Activated CD4-positive, alpha-beta T cell treated with anti-CD3 and anti-CD28 coated beads, Interleukin-2, Interleukin-6, amounts not matched to agents 100 ng/mL and 50 ng/mL, durations not matched to agents 16 hours and 8 hours (primary cell): ENCODE measurements around the gene ADA.
A peak's percentile ranks its signal among the peaks of the same experiment; 100 is the strongest.

Experiments used
- DNase-seq: peaks from one replicate; pipeline ENCODE4 v3.0.0-alpha.2; 2020

ADA gene

DNA sequence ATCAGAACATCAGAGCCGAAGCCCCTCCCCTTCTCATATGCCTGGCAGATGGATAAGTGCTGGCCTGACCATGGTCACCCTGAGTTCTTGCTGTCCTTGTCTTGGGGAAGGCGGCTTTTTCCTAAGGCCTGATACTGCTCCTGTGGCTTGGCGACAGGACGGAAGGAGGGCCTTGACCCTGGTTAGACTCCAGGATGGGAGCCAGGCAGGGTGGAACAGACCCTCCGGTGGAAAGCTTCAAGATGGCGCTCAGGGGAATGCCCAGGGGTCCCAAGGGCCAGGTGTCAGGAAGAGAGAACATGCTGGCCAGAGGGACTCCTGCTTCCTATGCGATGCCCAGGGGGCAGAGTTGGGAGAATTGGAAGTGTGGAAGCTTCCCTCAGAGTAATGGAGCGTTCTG is 29.6 kb downstream of the ADA start:
- no peak for DNase-seq

DNA sequence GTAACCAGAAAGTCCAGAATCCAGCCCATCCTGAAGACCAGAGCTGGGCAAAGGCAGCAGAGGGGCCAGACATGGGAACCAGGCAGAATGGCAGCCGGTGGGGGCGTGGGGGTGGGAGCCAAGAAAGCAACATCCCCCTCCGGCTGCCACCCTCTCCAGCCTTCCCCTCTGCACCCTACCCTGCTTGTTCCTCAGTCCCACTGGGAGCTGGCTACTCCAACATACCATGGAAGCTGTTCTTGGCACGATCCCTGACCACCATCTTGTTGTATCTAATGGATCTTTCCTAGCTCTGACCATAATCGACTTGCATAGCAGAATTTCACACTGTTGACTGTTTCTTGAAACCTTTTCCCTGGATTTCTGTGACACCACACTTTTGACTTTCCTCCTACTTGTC is 30.2 kb downstream of the ADA start:
- DNase-seq: no peak

DNA sequence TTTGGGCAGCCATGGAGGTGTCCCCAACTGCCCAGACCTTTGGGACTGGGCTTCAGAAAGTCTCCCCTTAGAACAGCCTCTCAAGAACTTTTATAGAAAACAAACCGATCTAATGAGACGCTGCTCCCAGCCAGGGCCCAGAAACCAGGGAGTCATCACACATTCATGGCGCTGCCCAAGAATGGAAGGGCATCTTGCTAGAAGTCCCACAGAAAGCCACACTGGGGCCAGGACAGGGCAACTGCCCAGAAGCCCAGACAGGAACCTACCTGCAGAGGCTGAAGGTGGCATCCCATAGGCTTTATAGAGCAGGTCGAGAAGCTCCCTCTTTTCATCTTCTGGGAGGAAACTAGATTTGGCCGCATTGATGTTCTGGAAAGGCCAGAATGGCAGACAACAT is 31.5 kb downstream of the ADA start:
- no peak for DNase-seq

DNA sequence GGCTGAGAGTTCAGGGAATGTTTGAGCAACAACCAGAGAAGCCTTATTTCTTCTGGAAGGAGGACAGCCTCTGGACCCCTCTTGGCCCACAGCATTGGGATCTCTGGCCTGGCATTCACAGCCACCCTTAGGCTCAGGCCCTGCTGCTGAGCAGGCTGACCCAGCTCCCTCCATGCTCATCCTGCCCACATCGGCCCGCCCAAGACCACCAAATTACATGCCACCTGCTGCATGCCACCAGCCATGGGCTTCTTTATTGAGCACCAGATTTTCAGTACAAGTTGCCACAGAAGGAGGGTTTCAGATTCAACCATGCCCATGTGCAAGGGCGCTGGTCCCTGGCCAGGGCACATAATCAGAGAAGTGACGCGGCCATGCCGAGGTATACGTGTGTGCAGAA is 32.2 kb downstream of the ADA start:
- DNase-seq: no peak

DNA sequence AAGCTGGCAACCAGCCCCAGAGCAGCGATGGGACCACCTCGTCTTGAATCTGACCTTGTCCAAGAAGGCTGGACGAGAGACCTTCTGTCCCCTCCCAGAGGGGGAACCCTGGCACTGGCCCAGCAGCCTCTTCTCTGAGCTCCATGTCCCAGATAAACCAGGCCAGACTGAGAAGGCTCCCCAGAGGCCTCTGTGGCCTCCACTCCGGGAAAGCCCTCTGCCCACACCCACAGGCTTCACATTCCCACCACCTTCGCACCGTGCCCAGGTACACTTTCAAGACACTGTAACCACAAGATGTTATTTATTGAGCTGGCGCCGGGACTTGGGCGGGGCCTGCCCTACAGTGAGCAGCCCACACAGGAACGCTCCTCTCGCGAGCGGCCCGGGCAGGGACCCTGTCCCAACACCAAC is 33.2 kb downstream of the ADA start:
- peak; percentile 12 for DNase-seq

DNA sequence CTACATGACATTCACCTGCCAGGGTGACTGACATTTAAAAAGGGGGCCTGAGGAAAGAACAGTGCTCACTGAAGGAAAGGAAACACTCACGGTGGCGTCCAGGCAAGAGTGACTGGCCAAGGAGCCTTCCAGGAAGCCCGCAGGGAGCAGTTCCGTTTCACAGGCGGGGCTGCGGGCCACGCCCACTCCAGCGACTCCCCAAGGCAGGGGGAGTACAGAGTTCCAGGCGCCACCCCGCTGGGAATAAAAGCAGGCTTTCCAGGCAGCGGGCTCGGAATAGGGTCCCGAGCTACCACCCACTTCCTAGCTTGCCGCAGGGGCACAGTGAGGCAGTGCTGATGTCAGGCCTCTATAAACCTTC is 34.9 kb downstream of the ADA start:
- DNase-seq: no peak

DNA sequence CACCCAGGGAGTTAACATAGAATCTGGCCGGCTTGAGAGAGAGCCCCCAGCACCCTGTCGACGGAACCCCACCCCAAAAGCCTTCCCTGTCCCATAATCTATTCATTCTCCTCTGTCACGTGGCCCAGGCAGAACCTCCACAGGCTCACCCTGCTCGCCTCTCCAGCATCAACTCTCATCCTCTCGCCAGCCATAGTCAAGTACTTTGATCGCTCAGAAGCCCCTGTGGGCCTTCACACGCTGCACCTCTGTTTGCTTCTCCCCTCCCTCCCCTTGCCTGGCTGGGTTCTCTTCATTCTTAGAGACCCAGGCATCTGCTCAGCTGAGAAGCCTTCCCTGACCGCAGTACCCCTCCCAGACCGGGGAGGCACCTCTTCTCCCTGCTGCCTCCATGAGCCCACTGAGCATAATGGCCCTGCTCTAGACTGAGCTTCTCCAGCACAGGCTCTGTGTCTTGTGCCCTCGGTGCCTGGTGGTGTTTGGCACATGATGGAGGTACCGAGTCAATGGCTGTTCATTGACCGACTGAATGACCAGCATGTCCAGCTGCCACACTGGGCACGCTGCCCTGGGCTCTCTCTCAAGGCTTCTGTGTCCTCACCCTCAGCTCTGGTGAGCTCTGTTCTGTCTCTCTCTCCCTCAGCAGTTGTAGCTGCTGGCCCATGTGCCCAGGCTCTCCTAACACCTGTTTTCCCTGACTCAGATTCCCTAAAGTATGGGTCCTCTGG is 35.5 kb downstream of the ADA start:
- no peak for DNase-seq

DNA sequence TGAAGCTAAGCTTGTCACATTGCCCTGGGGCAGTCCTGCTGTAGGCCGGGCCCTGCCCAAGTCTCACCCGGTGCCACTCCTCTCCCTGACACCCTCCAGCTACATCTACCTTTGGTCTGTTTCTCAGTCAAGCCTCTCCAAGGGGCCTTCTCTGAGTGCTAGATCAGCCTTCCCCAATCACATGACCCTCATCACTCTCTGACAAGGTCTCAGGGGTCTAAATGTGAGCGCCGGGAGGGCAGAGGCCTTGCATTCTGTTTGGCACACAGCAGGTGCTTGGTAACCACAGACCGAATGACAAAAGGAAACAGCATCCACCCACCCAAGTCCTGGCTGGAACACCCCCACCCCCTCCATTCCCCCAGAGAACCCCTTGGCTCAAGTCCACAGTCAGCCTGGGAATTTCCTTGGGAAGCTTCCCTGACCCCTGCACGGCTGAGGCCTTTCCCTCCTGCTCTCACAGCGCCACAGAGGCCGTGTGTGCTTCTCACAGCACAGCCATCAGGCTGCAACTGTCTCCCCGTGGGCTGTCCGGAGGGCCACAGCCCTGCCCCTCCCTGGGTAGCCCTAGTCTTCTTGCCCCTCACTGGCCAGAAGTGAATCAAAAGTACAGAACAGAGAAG is 36.2 kb downstream of the ADA start:
- DNase-seq: no peak

DNA sequence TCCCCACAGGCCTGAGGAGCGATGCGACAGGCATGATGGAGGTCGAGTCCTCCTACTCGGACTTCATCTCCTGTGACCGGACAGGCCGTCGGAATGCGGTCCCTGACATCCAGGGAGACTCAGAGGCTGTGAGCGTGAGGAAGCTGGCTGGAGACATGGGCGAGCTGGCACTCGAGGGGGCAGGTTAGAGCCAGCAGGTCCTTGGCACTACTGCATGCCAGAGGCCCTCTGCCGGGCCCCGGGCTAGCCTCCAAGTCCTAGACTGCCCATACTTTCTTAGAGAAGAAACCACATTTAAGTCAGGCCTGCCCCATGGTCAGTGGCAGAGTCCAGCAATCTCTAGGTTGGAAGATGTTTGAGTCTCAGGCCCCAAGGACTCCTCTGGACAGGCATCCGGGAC is 37.0 kb downstream of the ADA start:
- no peak for DNase-seq

DNA sequence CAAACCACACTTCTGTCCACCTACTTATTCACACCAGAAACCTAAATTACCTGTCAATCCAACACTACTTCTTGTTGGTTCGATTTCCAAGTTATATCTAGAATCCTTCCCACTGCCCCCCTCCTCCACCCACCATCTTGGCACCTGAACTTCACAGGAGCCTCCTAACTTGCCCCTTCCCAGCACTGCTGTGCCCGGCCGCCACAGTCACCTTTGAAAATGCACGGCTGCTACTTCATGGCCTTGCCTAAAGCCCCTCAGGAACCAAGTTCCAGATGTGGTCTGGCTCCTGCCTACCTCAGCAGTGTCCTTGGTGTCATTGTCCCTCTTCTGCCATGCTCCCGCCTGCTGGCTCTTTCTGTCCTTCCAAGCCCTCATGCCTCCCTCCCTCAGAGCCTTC is 37.9 kb downstream of the ADA start:
- DNase-seq: no peak

DNA sequence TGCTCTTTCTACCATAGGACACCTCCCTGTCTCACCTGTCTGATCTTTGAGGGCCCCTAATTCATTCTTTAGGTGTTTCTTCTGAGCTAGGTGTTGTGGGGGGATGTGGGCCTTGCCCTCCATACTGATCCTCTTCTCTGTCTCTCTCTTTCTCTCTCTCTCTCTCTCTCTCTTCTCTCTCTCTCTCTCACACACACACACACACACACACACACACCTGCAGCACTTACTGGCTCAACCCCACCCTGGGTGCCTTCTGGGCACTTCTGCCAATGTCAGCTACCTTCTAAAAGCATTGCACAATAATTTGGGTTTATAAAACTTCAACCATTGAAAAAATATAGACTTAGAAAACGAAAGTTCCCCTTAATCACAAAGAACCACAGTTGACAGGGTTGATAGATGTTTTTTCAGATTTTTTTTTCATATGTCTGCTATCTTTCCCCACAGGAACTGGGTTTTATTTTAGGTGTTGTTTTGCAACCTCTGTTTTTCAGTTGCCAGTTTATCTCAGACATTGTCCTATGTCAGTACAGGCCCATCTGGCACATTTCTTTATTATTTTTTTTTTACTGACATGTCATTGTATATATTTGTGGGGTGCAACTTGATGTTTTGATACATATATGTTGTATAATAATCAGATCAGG is 41.1 kb downstream of the ADA start:
- no peak for DNase-seq

DNA sequence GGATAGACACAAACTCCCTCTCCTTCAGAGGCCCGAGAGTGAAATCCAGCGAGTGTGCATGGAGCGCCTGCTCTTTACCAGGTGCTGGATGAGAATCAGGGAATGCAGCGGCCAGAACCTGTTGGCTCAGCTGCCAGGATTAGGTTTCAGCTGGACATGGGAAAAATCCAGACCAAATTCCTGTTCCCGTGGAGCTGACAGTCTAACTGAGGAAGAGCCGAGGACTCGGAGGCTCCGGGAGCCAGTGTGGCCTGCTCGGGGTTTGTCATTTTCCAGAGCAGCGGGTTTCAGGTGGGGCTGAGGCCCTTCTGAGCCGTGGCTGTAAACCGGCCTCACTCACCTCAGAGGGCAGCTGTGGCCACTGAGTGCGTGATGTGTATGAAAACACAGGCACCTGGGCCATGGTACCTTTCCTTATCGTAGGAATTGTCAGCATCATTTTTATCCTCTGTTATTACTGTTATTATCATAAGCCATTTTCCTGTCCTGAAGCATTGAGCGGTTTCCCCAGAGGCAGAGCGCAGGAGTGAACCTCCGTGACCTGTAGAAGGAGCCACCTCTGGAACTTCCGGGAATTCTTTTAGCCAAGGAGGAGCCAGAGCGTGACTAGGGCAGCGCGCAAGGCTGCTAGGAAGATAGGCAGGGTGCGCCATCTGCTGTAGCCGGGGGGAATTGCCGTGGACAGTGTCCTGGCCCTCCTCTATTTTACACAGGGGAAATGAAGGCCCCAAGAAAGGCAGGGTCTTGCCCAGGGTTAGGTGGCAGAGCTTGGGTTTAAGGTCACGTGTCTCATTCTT is 41.8 kb downstream of the ADA start:
- peak; percentile 86 for DNase-seq

DNA sequence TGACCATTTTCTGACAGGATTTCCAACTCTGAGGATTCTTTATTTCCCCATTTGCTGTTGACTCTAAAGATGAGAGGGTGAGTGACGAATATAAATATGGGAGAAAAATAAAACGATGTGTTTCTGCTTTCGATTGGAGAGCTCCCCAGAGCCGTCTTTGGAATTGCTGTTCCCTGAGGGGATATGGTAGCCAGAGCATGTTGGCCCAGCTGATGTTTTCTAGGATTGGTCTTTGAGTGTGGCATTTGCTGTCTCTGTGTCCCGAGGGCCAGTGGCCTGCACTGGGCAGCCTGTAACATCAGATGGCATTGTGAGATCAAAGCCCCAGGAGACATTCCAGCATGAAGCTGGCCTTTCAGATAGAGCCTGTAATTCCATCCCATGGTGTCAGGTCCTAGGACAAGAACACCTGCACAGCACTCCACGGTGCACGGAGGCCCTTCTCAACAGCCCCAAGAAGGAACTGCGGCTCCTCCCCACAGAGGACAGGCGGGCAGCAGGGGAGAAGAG is 42.4 kb downstream of the ADA start:
- DNase-seq: no peak

DNA sequence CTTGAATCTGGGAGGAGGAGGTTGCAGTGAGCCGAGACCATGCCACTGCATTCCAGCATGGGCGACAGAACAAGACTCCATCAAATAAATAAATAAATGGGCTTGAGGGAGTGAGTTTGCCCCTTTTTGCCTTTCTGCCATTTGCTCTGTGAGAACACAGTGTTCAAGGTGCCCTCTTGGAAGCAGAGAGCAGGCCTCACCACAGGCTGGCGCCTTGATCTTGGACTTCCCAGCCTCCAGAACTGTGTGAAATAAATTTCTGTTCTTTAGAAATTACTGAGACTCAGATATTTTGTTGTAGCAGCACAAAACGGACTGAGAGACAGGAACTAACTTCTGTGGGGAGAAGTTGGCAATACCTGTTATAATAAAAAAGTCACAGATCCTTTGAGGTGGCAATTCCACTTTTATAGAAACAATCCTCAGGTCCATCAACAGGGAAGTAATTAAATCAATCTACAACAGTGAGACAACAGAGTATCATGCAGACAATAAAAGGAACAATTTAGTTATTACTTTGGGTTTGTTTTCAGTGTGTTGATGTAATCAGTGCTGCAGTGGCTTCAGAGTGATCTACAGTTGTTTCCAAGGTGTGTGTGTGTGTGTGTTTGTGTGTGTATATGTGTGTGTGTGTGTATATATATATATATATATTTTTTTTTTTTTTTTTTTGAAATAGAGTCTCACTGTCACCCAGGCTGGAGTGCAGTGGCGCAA is 44.6 kb downstream of the ADA start:
- no peak for DNase-seq

DNA sequence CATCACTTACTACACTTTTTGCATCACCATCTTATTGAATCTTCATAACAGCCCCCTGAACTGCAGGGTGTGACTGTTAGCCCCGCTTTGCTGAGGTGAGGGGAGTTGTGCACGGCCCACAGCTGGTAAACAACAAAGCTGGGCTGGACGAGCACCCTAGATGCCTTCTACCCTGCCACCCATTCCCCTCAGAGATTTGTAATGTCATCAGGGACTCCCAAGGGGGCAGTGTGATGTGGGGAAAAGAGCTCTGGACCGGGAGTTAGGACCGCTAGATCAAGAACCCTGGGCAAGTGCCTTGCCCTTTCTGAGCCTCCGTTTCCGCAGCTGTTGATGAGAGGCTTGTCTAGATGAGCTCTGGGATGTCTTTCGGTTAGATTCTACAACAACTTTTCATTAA is 48.2 kb downstream of the ADA start:
- DNase-seq: no peak

DNA sequence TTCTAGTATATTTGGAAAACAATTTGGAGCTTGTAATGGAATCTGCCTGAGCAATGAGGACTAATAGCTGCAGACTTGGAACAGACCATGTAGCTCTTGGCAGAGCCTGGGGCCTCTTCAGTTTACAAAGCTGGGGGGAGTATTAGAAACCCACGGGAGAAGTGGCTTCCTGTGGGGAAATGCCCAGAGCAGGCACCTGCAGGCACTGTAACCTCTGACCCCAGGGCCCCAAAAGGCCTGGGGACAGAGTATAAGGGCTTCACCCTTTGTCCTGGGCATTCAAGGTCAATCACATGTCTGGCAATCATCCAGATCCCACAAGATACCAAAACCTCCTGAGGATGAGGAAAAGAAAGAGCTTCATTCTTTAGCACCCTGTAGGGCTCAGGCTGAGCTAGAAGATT is 49.7 kb downstream of the ADA start:
- DNase-seq: no peak

DNA sequence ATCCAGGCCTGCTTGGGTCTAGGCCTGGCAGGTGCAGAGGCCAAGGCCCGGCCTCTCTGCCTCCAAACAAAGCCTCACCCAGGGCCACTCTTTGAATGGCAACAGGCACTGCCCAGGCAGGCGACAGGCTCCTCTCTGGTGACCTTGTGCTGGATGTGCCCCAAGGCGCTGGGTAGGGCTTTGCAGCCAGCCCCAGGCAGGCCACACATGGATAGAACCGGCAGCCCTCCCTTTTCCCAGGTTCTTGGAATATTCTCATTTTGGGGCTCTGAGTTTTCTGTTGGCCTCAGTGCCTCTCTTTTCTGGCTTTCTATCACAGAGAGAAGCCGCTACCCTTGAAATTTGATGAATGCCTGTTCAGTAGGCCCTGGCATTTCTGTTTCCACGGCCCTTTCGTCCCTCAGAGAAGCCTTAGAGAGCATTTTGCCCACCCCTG is 50.2 kb downstream of the ADA start:
- DNase-seq: no peak

DNA sequence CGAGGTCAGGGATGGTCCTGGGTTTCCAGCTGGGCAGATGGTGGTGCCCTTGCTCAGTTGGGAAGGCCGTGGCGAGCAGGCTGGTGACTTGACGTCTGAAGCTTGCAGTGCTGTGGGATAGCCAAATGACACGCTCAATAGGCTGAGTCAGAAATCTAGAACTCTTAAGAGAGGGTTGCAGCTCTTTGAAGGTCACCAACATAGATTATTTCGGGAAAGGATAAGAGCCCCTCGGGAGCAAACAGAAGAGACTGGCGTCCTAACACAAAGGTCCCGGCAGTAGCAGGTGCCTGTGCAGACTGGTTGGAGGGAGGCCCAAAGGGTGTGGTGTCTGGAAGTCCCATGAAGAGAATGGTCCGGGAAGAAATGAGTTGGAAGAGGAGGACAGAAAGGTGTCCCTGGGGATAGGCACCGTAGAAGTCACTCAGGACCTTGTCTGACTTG is 50.7 kb downstream of the ADA start:
- no peak for DNase-seq

DNA sequence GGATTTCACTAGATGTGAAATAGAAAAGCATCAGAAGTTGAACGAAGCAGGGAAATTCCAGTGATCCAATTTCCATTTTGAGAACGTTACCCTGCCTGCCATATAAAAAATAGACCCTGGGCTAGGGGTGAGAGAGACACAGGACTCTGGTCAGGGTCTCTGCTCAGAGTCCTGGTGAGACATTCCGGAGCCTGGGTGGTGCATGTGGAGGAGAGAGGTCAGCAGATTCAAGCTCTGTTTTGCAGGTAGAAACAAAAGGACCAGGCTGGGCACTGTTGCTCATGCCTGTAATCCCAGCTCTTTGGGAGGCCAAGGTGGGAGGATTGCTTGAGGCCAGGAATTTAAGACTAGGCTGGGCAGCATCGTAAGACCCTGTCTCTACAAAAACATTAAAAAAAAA is 51.2 kb downstream of the ADA start:
- no peak for DNase-seq

DNA sequence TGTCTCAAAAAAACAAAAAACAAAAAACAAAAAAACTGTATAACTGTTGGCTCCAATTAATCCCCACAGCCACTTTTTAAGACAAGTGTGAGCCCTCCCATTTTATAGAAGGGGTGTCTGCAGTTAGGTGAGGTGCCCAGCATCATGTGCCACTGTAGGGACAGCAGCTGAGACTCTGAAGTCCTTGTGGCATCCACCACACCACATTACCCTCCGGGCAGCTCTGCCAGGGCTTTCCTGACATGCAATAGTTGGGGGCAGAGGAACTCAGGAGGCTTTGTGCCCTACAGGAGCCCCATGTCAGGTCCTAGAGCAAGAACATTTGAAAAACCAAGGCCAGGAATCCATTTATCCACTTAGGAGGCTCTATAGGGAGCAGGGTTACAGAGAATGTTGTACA is 51.8 kb downstream of the ADA start:
- DNase-seq: no peak

DNA sequence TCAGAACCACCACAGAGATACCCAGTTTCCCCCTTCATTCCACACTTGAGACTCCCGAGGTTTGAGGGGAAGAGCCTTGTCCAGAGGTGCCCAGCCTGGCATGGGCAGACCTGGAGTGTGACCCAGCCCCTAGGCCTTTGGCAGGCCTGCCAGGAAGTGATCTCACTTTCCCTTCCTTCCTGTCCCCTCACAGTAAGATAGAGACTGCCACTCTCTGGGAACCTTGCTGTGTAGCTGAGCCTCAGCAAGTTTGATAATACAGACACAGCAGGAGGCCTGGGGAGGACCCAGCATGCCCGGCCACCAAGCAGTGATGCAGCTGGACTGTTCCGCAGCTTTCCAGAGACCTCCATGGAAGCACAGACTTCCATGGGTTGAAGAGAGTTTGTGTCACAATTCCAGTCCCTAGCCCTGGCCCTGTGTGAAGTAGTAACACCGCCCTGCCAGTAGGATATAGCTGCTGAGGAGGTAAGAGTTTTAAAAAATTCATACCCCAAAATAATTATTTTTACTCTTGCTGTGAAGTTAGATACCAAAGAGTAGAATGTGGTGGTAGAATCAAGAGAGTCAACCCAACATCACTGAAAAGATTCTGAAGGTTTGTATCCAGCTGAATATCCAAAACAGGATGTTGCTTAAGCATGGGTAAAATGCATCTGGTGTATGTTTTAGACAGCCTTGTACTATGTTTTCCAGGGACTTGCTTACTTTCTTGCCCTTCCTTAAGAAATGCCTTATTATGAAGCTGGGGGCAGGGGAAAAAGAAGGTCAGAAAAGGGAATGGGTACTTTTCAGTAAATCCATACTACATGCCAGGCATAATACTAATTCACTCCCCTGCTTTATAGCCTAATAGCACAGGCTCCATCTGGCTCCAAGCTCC is 52.8 kb downstream of the ADA start:
- DNase-seq: peak; percentile 51

DNA sequence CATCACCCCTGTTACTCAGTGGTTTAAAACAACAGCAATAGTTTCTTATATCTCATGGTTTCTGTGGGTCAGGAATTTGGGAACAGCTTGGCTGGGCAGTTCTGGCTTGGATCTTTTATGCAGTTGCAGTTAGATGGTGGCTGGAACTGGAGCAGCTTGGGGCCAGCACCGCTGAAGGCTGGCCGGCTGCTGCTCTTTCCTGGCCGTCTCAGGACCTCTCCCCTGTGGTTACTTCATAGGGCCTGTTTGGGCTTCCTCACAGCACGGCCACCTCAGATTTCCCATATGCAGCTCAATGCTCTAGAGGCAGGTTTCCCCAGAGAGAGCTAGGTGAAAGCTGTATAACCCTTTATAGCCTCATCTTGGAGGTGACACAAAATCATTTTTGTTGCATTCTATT is 53.6 kb downstream of the ADA start:
- no peak for DNase-seq
